Muscle layer of colon (tissue), 2 donors: ENCODE data around the gene PNMA6F.
"Not testable (repeated sequence)": the region's sequence is repeated elsewhere in the genome, so short reads cannot be mapped to it uniquely, and the experiment has no call there.

Experiments
- H3K27ac ChIP-seq: one replicate; pipeline ENCODE4 v1.7.0; 2013; ENCODE audit warnings: low read depth, mild to moderate bottlenecking, low read length, moderate library complexity
- H3K27me3 ChIP-seq, 2 donors: one replicate each; pipeline ENCODE4 v1.7.0; 2013; ENCODE audit warnings: low read length in 2 of 2, mild to moderate bottlenecking in 2 of 2; ENCODE audit not compliant: insufficient read depth in 2 of 2, control insufficient read depth in 1 of 2
- H3K36me3 ChIP-seq: one replicate; pipeline ENCODE4 v1.7.0; 2013; ENCODE audit warnings: mild to moderate bottlenecking, low read length; ENCODE audit not compliant: insufficient read depth
- H3K4me1 ChIP-seq: one replicate; pipeline ENCODE4 v1.7.0; 2013; ENCODE audit warnings: mild to moderate bottlenecking, low read length; ENCODE audit not compliant: insufficient read depth
- H3K4me3 ChIP-seq, 2 donors: one replicate each; pipeline ENCODE4 v1.7.0; 2013; ENCODE audit warnings: low read length in 2 of 2, low read depth in 1 of 2, mild to moderate bottlenecking in 1 of 2, moderate library complexity in 1 of 2
- H3K9ac ChIP-seq: one replicate; pipeline ENCODE4 v1.7.0; 2013; ENCODE audit warnings: low read length
- H3K9me3 ChIP-seq: one replicate; pipeline ENCODE4 v1.7.0; 2013; ENCODE audit warnings: mild to moderate bottlenecking, low read length
- donor health status: abdominal sarcoma.
- donor health status: Adenocarcinoma of cecum.

Gene PNMA6F

DNA sequence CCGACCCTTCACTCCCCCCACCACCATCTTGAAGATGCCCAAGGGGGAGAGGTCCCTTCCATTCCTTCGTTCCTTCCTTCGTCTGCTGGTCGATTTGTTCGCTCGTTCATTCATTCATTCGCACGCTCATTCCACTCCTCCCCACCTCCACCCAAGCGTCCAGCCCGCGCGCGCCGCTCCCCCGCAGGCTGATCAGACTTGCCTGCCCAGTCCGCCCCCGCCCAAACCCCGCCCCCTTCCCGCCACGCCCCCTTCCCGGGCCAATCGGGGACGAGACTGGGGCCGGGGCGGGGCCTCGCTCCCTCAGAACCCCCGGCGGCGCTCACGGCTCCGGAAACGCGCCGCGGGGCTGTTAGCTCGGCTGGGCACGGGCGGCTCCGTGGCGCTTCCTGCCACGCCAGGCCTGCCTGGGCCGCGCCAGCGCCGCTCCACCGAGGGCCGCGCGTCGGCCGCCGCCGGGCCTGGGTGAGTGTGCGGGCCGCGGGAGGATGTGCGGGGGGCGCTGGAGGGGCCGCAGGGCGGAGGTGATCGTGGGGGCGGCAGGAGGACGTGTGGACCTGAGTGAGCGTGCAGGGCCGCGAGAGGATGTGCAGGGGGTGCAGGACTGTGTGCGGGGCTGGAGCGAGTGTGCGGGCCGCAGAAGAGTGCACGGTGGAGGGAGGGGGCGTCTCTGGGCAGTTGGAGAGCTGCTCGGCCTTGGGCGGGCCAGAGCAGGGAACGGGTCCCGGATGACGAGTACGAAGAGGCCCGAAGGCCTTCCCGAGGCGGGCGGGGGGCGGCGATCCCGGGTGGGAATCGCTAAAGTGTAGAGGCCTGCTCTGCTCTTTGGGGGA lies 12.5 kb upstream of the PNMA6F start, which contains the start of gene ZNF275:
TSS of gene ZNF275 (plus strand) at position 333 of the 833 bp plus-strand sequence. CDS start 2,527 bp downstream, outside the sequence.
- H3K27ac ChIP-seq = peak within 1 kb of the TSS; percentile 15
- H3K4me3 ChIP-seq = peak within 1 kb of the TSS; percentile 50 to 55
- peaks cover 0 to 4% of the 10 kb centered on the region in 2 donors for H3K27me3 ChIP-seq
- no peaks in the 10 kb centered on the region for H3K9me3 ChIP-seq
- no peaks in the 10 kb centered on the region for H3K4me1 ChIP-seq
- no peak within 1 kb of the TSS for H3K9ac ChIP-seq
- H3K36me3 ChIP-seq = no peaks in the 10 kb centered on the region

DNA sequence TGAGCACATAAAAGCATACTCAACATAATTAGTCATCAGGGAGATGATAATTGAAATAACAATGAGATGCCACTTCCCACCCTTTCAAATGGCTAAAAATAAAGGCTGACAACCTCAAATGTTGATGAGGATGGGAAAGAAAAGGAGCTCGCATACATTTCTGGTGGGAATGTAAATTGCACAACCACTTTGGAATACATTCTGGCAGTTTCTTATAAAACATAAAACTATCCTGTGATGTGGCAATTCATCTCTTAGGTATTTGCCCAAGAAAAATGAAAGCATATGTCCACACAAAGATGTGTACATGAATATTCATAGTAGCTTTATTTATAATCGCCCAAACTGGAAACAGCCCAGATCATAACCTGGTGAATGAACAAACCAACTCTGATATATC lies 11.7 kb upstream of the PNMA6F start:
- Histone ChIP-seq H3K27ac (no peak overlapping the region), H3K36me3 (no peaks in the 10 kb centered on the region), H3K27me3 (peaks cover 4 to 5% of the 10 kb centered on the region in 2 donors), H3K4me1 (no peaks in the 10 kb centered on the region), H3K9ac (no peak overlapping the region), H3K9me3 (no peaks in the 10 kb centered on the region), H3K4me3 (no peak overlapping the region)

DNA sequence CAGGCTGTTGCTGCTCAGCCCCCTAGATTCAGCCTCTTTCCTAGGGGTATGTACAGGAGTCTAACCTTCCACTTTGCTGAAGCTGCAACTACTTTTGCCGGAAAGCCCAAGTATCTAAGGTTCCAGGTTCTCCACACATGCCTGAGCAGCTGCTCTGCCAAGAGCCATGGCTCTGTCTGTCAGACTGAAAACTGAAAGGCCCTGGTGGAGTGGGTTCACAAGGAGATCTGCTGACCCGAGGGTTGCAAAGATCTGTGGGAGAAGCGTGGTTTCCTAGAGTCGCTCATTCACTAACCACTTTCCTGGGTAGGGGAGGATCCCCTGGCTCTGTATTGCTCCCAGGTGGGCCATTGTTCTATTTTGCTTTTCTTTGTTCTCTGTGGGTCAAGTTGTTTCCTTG lies 6.0 kb upstream of the PNMA6F start:
- H3K9ac ChIP-seq = no peak overlapping the region
- no peaks in the 10 kb centered on the region for H3K4me1 ChIP-seq
- H3K27me3 ChIP-seq = peaks cover 3 to 6% of the 10 kb centered on the region in 2 donors
- H3K9me3 ChIP-seq = no peaks in the 10 kb centered on the region
- H3K4me3 ChIP-seq = no peak overlapping the region
- H3K27ac ChIP-seq = no peak overlapping the region
- H3K36me3 ChIP-seq = no peaks in the 10 kb centered on the region

DNA sequence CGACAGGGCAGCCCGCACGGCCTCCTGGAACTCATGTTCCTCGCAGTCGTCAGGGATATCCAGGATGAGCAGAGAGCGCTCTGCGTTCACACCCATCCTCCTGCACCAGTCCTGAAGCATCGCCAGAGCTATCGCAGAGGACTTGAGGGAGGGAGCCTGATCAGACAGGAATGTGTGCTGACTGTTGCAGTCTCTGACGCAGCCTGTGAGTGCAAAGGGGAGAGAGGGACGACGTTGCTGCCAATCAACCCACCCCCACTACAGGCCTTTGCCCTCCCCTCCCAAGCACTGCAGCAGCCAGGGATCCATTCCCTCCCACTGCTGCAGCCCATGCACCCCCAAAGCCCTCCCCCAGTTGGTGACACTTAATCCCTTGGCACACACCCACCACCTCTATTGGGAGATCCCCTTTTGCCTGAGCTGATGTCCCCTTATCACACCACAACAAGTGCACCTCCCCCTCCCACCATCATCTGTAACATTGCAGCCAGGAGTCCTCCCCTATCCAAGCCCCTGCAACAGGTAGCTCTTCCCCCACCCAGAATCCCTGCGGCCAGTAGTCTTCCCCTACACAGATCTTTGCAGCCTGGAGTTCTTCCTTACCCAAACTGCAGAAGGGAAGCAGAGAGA lies 897 bp downstream of the PNMA6F start:
- Histone ChIP-seq H3K4me3 (no peak overlapping the region), H3K36me3 (no peaks in the 10 kb centered on the region)

DNA sequence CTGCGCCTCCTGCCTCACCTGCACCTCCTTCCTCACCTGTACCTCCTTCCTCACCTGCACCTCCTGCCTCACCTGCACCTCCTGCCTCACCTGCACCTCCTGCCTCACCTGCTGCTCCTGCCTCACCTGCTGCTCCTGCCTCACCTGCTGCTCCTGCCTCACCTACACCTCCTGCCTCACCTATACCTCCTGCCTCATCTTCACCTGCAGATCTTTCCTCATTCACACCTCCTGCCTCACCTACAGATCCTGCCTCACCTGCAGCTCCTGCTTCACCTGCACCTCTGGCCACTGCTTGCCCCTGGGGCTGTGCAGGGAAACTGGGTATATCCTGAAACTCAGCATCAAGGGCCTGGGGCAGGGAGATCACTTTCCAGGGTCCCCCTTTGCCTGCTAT lies 1.5 kb downstream of the PNMA6F start:
- not testable (repeated sequence) for H3K27me3 ChIP-seq, H3K4me3 ChIP-seq

More for the DNA sequence above, 897 bp downstream of the PNMA6F start:
- no peak overlapping the region for H3K9ac ChIP-seq
- H3K4me1 ChIP-seq = no peaks in the 10 kb centered on the region
- no peak overlapping the region for H3K27ac ChIP-seq
- no peaks in the 10 kb centered on the region for H3K27me3 ChIP-seq
- H3K9me3 ChIP-seq = no peaks in the 10 kb centered on the region

DNA sequence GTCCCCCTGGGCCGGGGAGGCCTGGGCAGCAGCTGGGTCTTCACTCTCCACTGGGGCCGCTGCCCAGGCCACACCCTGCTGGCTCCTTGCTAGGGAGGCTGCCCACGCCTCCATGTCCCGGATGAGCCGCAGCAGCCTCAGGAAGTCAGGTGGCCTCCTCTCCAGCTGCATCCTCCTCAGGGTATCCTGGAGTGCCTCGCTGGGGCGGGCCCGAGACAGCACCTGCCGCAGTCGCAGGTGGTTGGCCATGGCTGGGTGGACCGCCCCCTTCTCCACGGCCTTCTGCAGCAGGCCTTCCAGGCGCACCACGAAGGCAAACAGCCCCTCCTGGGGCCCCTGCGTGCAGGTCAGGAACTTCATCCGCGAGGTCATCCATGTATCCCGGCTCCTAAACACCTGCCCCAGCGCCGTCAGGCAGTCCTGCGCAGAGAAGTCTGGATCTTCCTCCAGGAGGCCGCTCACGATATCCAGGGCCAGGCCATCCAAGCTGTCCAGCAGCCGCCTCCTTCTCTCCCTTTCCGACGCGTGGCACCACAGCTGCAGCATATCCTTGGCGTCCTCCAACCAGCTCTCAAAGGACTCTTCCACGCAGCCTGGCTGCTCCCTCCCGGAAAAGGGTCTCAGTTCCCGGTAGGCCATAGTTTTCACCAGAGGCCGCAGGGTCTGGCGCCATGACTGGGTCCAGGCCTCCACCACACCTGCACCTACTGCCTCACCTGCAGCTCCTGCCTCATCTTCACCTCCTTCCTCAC lies 2.1 kb downstream of the PNMA6F start:
- Histone ChIP-seq H3K4me3 (no peak overlapping the region), H3K4me1 (no peaks in the 10 kb centered on the region), H3K27me3 (no peaks in the 10 kb centered on the region), H3K27ac (no peak overlapping the region), H3K36me3 (no peaks in the 10 kb centered on the region), H3K9me3 (no peaks in the 10 kb centered on the region), H3K9ac (no peak overlapping the region)

More for the DNA sequence above, 1.5 kb downstream of the PNMA6F start:
- not testable (repeated sequence) for H3K9ac ChIP-seq, H3K36me3 ChIP-seq, H3K27ac ChIP-seq, H3K4me1 ChIP-seq, H3K9me3 ChIP-seq

DNA sequence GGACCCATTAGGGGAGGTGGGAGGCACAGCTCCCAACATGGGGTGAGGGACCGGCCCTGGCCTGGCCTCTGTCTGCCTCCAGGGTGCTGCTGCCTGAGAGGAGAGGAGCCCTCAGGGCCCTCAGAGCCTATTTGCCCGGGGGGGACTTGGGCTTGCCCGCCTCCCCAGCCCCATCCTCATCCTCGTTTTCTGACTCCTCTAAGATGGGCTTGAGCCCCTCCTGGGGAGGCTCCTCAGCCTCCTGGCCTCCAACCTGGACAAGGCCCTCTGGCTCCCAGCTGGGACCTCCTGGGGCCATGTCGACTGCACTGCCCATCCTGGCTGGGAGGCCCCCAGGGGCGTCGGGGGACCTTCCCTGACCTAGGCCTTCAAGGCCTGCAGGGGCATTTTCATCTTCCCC lies 2.8 kb downstream of the PNMA6F start:
- H3K9me3 ChIP-seq = no peaks in the 10 kb centered on the region
- H3K9ac ChIP-seq = no peak overlapping the region
- no peaks in the 10 kb centered on the region for H3K36me3 ChIP-seq
- H3K4me1 ChIP-seq = no peaks in the 10 kb centered on the region
- H3K27me3 ChIP-seq = no peaks in the 10 kb centered on the region
- H3K4me3 ChIP-seq = no peak overlapping the region
- no peak overlapping the region for H3K27ac ChIP-seq

DNA sequence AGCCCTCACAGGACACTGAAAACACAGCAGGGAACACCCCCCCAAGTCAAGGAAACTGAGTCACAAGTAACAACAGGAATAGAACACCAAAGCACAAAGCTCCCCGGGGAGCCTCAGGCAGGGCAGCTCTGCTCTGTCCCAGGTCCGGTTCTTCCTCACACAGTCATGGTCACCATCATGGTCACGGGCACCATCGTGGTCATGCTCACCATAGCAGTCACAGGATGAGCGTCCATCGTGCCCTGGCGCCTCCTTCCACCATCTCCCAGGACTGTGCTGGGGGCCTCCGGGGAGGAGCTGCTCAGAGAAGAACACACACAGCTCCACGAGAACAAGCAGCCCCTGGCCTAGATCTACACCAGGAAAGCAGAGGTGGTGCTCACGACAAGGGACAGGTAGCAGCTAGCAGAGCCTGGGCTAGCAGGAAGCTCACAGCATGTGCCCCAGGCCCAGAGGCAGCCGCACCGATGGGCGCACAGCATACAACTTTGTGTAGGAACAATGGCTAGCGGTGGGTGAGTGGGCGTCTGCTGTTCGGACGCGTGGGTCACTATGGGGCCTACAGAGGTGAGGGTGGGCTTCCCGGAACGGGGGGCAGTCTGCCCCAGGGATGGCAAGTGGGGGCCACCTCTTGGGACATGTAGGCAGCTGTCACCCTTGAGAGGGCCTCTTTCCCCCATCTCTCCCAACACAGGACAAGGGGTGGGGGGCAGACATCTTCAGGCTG lies 3.4 kb downstream of the PNMA6F start:
- no peaks in the 10 kb centered on the region for H3K27me3 ChIP-seq
- no peak overlapping the region for H3K27ac ChIP-seq
- H3K9ac ChIP-seq = no peak overlapping the region
- no peaks in the 10 kb centered on the region for H3K4me1 ChIP-seq
- no peaks in the 10 kb centered on the region for H3K9me3 ChIP-seq
- H3K4me3 ChIP-seq = no peak overlapping the region
- H3K36me3 ChIP-seq = no peaks in the 10 kb centered on the region

DNA sequence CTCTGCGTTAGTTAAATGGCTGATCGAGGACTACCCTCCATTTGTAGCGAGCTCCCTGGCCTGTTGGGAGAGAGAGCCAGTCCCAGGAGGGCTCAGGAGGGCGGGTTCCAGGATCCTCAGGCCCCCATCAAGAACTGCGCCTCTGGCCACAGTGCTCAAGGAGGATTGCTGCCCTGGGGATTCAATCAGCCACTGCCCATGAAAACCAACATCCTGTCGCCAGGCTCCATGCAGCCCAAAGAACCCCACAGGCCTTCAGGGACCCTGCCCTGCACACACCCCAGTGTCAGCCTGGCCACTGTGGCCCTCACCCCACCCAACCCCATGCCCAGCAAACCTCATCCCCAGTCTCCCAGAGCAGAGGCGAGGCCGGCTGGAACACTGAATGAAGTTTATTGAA lies 4.3 kb downstream of the PNMA6F start:
- Histone ChIP-seq H3K27me3 (peaks cover 0 to 4% of the 10 kb centered on the region in 2 donors), H3K27ac (no peak overlapping the region), H3K4me3 (no peak overlapping the region), H3K9ac (no peak overlapping the region), H3K4me1 (no peaks in the 10 kb centered on the region), H3K36me3 (no peaks in the 10 kb centered on the region), H3K9me3 (no peaks in the 10 kb centered on the region)

DNA sequence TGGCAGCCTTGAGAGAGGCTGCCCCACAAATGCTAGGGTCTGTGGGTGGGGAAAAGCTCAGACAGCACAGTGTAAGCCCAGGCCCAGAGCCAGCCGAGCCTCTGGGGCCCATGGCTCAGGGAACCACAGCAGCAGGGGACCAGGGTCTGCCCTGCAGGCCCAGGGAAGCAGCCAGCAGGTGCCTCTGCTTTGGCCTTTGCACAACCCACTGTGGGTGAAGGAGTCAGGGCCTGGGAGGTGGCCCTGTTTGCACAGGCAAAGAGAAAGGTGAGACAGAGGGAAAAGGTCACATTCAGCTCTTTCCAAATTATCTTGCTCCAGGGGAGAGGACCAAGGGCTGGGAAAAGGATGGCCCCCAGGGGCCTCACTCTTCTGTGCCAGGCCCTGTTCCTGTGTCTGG lies 8.7 kb downstream of the PNMA6F start:
- H3K27ac ChIP-seq = no peak overlapping the region
- H3K9ac ChIP-seq = no peak overlapping the region
- no peak overlapping the region for H3K4me3 ChIP-seq
- H3K4me1 ChIP-seq = no peaks in the 10 kb centered on the region
- no peaks in the 10 kb centered on the region for H3K9me3 ChIP-seq
- H3K27me3 ChIP-seq = peaks cover 0 to 6% of the 10 kb centered on the region in 2 donors
- H3K36me3 ChIP-seq = no peaks in the 10 kb centered on the region

DNA sequence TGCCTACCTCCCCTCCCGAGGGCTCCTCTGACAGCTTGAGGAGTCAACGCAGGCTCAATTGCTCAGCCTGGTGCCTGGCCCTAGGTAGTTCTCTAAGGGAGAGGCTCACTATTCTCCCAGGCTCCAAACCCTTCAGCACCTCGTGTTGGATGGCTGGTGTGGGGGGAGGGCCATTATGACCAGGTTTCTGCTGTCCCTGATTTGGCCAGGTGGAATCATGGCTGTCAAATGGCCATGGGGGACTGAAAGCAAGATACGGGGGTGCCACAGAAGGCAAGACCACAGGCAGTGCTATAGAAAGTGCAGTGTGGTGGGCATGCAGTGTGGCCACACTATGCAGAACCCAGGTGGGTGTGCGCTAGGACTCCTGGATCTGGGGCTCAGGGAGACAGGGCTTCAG lies 9.5 kb downstream of the PNMA6F start:
- Histone ChIP-seq H3K27me3 (peaks cover 0 to 6% of the 10 kb centered on the region in 2 donors), H3K9me3 (no peaks in the 10 kb centered on the region), H3K4me3 (no peak overlapping the region), H3K9ac (no peak overlapping the region), H3K36me3 (no peaks in the 10 kb centered on the region), H3K27ac (no peak overlapping the region), H3K4me1 (no peaks in the 10 kb centered on the region)
